Hepatocyte (in vitro differentiated cells): Measurements from ENCODE around the gene CTNNA3.

Experiments used
- CTCF ChIP-seq: fragments of 200-600 bp; sonication (generic); IDR thresholded peaks from 2 replicates; pipeline ENCODE4 v1.5.1; 2016; ENCODE audit warnings: antibody characterized with exemption, mild to moderate bottlenecking; ENCODE audit not compliant: poor library complexity
- EZH2 ChIP-seq: fragments of 200-600 bp; sonication (generic); IDR thresholded peaks from 2 replicates; pipeline ENCODE4 v1.6.1; 2016; ENCODE audit warnings: antibody characterized with exemption, mild to moderate bottlenecking, borderline replicate concordance

GRCh38 chr10:66983475-66983818, 712.5 kb downstream of the CTNNA3 start:
- TF ChIP-seq CTCF (no peak), EZH2 (no peak)
